Pancreas (tissue), 10 donors: ENCODE measurements around the gene C12orf42. TPM values are rescaled to one million over a fixed set of nuclear protein-coding genes. Genes with fewer than 3 reads are reported as not detected.

Source experiments
- ATAC-seq, 4 donors: fragments of 200-7000 bp; cut with Tn5 transposase; one replicate each; pipeline versions ENCODE4 v1.8.0 to v1.9.1; 2020; ENCODE audit warnings: mild to moderate bottlenecking in 4 of 4, moderate library complexity in 4 of 4
- DNase-seq, 6 donors: peaks; one replicate each; pipeline ENCODE4 v3.0.0-alpha.2; 2020
- FAIRE-seq: peaks from 2 replicates; lab custom pipeline; 2012; peaks lifted over from hg19 to GRCh38; lab: Jason Lieb, UNC
- H3K27ac ChIP-seq, 4 donors: fragments of 200-600 bp; sonication (generic); 1 replicate in 3 of 4; 2 replicates in 1 of 4; pipeline versions ENCODE4 v1.5.0 to v1.8.0; 2020
- H3K27me3 ChIP-seq, 4 donors: fragments of 200-600 bp; one replicate each; pipeline ENCODE4 v1.8.0; 2021
- H3K36me3 ChIP-seq, 3 donors: fragments of 200-600 bp; sonication (generic) in 1 of 3; one replicate each; pipeline versions ENCODE4 v1.5.0 to v1.8.0; 2020 to 2021
- H3K4me1 ChIP-seq, 3 donors: fragments of 200-600 bp; one replicate each; pipeline ENCODE4 v1.8.0; 2021
- H3K4me3 ChIP-seq, 4 donors: fragments of 200-600 bp; sonication (generic) in 2 of 4; one replicate each; pipeline versions ENCODE4 v1.5.0 to v1.8.0; 2020 to 2021
- H3K9me3 ChIP-seq, 4 donors: fragments of 200-600 bp; one replicate each; pipeline ENCODE4 v1.8.0; 2021
- CTCF ChIP-seq, 4 donors: fragments of 200-600 bp; sonication (generic) in 3 of 4; IDR thresholded peaks; one replicate each; pipeline versions ENCODE4 v1.5.0 to v1.8.0; 2021; ENCODE audit warnings: antibody characterized with exemption in 4 of 4
- WGBS, 2 donors: extraction: QIAGEN DNeasy Blood & Tissue Kit; methylation state at CpG; one replicate each; pipeline ENCODE4 v1.1.7; 2013; 5-methylcytosine and 5-hydroxymethylcytosine counted together
- intact Hi-C, 3 donors: fragments of 100-400 bp; cut with DNase I; formaldehyde crosslinking; loops; one replicate each; pipeline versions ENCODE4 v1.11.1 to v1.14.2; 2022
- polyA plus RNA-seq, 2 donors: library from polyadenylated mRNA; stranded (reverse); fragments of 200-250 nt; gene quantifications; one replicate each; pipeline ENCODE4 v1.2.3, GENCODE V29; 2013
- total RNA-seq, 6 donors: library from RNA; stranded (reverse); fragmentation: NEBNext Ultra II Directional in 4 of 6; extraction: Animal tissue kit (Norgen Biotek cat#: 25700) in 4 of 6; gene quantifications; one replicate each; pipeline versions ENCODE4 v1.2.1 to v1.2.4, GENCODE V29; 2021 to 2023
- donor health status: healthy with polysubstance abuse.
- donor health status: DM: no; HTN: no; CAD: no; lungs with moderate emphysema.
- donor health status: DM: no; HTN: no; CAD: no.
- donor health status: control.
- donor health status: control.
- donor health status: Bipolar disorder and iron deficiency.
- donor health status: DM: yes; HTN: yes; CAD: no.
- donor health status: DM: no; HTN: no; CAD: no.
- donor health status: DM: no; HTN: no; CAD: no.
- donor health status: DM: yes; HTN: yes; CAD: no.

C12orf42 gene
- total and polyA plus RNA-seq, 8 donors = not detected

- intact Hi-C loops = no loop called here
- peaks cover 0 to 4% (median 0%) of the 10 kb centered on the region in 3 donors for H3K4me1 ChIP-seq
- no peak for FAIRE-seq
- no peak for ATAC-seq
- H3K9me3 ChIP-seq = no peaks in the 10 kb centered on the region
- H3K4me3 ChIP-seq = no peak overlapping the region
- 71 to 82% methylated on average over 4 of the region's 4 CpGs for WGBS, 2 donors
- H3K36me3 ChIP-seq = no peaks in the 10 kb centered on the region
- peaks cover 0 to 8% (median 0%) of the 10 kb centered on the region in 4 donors for H3K27me3 ChIP-seq
- H3K27ac ChIP-seq = no peak overlapping the region
- no peak for TF ChIP-seq CTCF (IDR thresholded peaks at IDR 0.05)
- DNase-seq = no peak
Measured at GRCh38 chr12:103493199-103493598, 2.6 kb downstream of the C12orf42 start.

- Histone ChIP-seq H3K4me3 (no peak overlapping the region), H3K9me3 (peaks cover 0 to 5% (median 0%) of the 10 kb centered on the region in 4 donors), H3K27ac (no peak overlapping the region), H3K36me3 (no peaks in the 10 kb centered on the region), H3K27me3 (no peaks in the 10 kb centered on the region), H3K4me1 (no peaks in the 10 kb centered on the region)
- DNase-seq (no peak), ATAC-seq (no peak), FAIRE-seq (no peak)
- intact Hi-C loops = no loop called here
- no peak for TF ChIP-seq CTCF (IDR thresholded peaks at IDR 0.05)
- 44 to 52% methylated on average over 4 of the region's 4 CpGs for WGBS, 2 donors
Measured at GRCh38 chr12:103482365-103482764, 13.4 kb downstream of the C12orf42 start.

- FAIRE-seq (no peak), ATAC-seq (no peak), DNase-seq (no peak)
- Histone ChIP-seq H3K27me3 (no peaks in the 10 kb centered on the region), H3K9me3 (no peaks in the 10 kb centered on the region), H3K4me1 (no peaks in the 10 kb centered on the region), H3K27ac (no peak overlapping the region), H3K36me3 (no peaks in the 10 kb centered on the region), H3K4me3 (no peak overlapping the region)
- intact Hi-C loops = no loop called here
- TF ChIP-seq CTCF (IDR thresholded peaks at IDR 0.05) = no peak
- 21 to 23% methylated on average over 2 of the region's 2 CpGs for WGBS, 2 donors
Measured at GRCh38 chr12:103475073-103475472, 20.7 kb downstream of the C12orf42 start.

- TF ChIP-seq CTCF (IDR thresholded peaks at IDR 0.05) = no peak
- FAIRE-seq (no peak), DNase-seq (no peak), ATAC-seq (no peak)
- Histone ChIP-seq H3K4me1 (no peaks in the 10 kb centered on the region), H3K27me3 (no peaks in the 10 kb centered on the region), H3K27ac (no peak overlapping the region), H3K4me3 (no peak overlapping the region), H3K36me3 (no peaks in the 10 kb centered on the region), H3K9me3 (no peaks in the 10 kb centered on the region)
- intact Hi-C loops = no loop called here
Measured at GRCh38 chr12:103470664-103471063, 25.1 kb downstream of the C12orf42 start.

GRCh38 chr12:103469719-103470118 lies 26.0 kb downstream of the C12orf42 start:
- Histone ChIP-seq H3K36me3 (no peaks in the 10 kb centered on the region), H3K9me3 (no peaks in the 10 kb centered on the region), H3K4me3 (no peak overlapping the region), H3K27me3 (no peaks in the 10 kb centered on the region), H3K27ac (no peak overlapping the region), H3K4me1 (no peaks in the 10 kb centered on the region)
- WGBS, 2 donors = 53 to 74% methylated on average over 5 of the region's 5 CpGs
- intact Hi-C loops = no loop called here
- no peak for TF ChIP-seq CTCF (IDR thresholded peaks at IDR 0.05)
- no peak for ATAC-seq
- no peak for DNase-seq
- FAIRE-seq = no peak
